Measurements from ENCODE around the gene NALCN. TPM values are rescaled to one million over a fixed set of nuclear protein-coding genes. Genes with fewer than 3 reads are reported as not detected.

Gene NALCN
- total and polyA plus RNA-seq, 2 donors (not counting 1 experiment from before 2014, with no cell fraction given) = not detected

DNA sequence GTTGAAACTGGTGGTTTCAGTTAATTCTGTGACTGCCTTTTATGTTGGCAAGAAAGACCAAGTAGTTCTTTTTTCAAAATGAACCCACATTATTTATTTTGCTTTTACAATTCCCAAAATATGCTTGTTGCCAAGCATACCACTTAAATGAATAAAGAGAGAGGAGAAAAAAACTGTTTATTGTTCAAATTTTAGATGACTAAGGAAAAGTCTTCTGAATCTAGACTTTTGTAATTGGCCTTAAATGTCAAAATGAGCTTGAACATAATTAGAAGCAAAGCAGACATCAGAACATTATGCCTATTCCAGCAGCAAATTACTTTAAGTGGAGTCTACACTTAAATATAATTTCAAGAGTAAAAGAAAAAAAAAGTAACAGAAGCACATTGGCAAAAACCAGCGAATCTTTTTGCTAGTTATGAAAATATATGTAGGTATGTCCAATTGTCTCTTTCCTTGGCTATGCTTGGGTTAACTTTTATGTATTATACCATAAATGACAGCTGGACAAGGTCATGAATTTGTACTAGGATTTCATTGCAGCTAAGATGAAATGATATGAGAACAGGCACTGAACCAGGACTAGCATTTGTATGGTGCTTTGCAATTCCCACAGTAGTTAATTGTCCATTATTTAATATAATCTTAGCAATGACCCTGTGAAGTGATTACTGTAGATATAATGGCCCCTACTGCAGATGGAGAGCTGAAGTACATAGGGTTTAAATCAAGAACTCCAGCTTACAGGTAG lies 211.9 kb downstream of the NALCN start:
- Histone ChIP-seq H3K4me3 (ENCODE audit: control extremely low read depth in 1 of 5, extremely low read depth in 1 of 5, insufficient read depth in 1 of 5, low read depth in 2 of 5, low read length in 4 of 5) (no peak overlapping the region), H3K9me3 (ENCODE audit: control extremely low read depth in 1 of 3, control insufficient read depth in 2 of 3, insufficient read depth in 1 of 3, low read length in 2 of 3) (peaks cover 0 to 6% (median 0%) of the 10 kb centered on the region in 3 donors), H3K36me3 (replicated peaks in 1 of 2; ENCODE audit: control extremely low read depth in 1 of 2, control insufficient read depth in 1 of 2, extremely low read depth in 1 of 2, insufficient read depth in 2 of 2, low read length in 1 of 2) (no peaks in the 10 kb centered on the region), H4K20me1 (ENCODE audit: control insufficient read depth, insufficient read depth, low read length, poor library complexity, severe bottlenecking) (no peaks in the 10 kb centered on the region), H3K9ac (ENCODE audit: low read length) (no peak overlapping the region), H3K4me1 (ENCODE audit: control insufficient read depth in 2 of 2, insufficient read depth in 2 of 2, low read length in 2 of 2) (no peaks in the 10 kb centered on the region), H3K27me3 (replicated peaks in 1 of 4; ENCODE audit: control extremely low read depth in 1 of 4, control insufficient read depth in 3 of 4, insufficient read depth in 4 of 4, low read length in 3 of 4) (no peaks in the 10 kb centered on the region), H3K79me2 (ENCODE audit: control insufficient read depth, insufficient read depth, low read length) (no peaks in the 10 kb centered on the region), H3K27ac (ENCODE audit: low read length in 2 of 2) (no peak overlapping the region), H2AFZ (ENCODE audit: insufficient read depth, low read depth, low read length, poor library complexity, severe bottlenecking) (no peak overlapping the region), H3K4me2 (replicated peaks; ENCODE audit: low read depth, low read length, poor library complexity, severe bottlenecking) (no peak overlapping the region)
- POLR2A ChIA-PET = no interaction called here
- intact Hi-C loops (cut with micrococcal nuclease) = no loop called here
- Mint-ChIP-seq H3K27me3 (no peaks in the 10 kb centered on the region), H3K4me1 (no peaks in the 10 kb centered on the region), H3K4me3 (no peak overlapping the region), H3K27ac (no peak overlapping the region), H3K9me3 (ENCODE audit: insufficient read depth) (no peaks in the 10 kb centered on the region)
- TF ChIP-seq CTCF (IDR thresholded peaks at IDR 0.05) = no peak
- CTCF ChIA-PET = no interaction called here
- DNase-seq (no peak), ATAC-seq (ENCODE audit: low read depth) (no peak)
- WGBS (ENCODE audit: insufficient coverage) = no CpG with 5 or more reads among the region's 1 CpG

DNA sequence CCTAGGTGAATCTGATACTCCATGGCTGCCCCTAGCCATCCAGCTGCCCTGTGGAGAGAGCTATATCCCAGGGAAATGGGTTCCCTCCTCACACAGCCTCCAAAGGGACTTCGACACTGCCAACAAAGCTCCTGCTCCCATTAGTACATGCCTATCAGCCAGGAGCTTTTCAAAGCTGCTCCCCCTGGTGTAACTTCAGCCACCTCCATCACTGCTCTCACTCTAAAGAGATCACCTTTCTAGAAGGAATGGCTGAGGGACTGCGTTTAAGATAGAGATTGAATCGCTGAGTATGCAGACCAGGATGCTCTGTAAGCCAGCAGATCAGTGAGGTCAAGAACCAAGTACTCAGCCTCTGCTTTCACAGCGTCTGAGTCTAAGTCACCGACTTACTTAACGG lies 213.7 kb downstream of the NALCN start:
- Histone ChIP-seq H3K27ac (ENCODE audit: low read length in 2 of 2) (no peak overlapping the region), H3K9me3 (ENCODE audit: control extremely low read depth in 1 of 3, control insufficient read depth in 2 of 3, insufficient read depth in 1 of 3, low read length in 2 of 3) (no peaks in the 10 kb centered on the region), H3K79me2 (ENCODE audit: control insufficient read depth, insufficient read depth, low read length) (no peaks in the 10 kb centered on the region), H3K4me2 (replicated peaks; ENCODE audit: low read depth, low read length, poor library complexity, severe bottlenecking) (no peak overlapping the region), H4K20me1 (ENCODE audit: control insufficient read depth, insufficient read depth, low read length, poor library complexity, severe bottlenecking) (no peaks in the 10 kb centered on the region), H3K4me1 (ENCODE audit: control insufficient read depth in 2 of 2, insufficient read depth in 2 of 2, low read length in 2 of 2) (no peaks in the 10 kb centered on the region), H3K27me3 (replicated peaks in 1 of 4; ENCODE audit: control extremely low read depth in 1 of 4, control insufficient read depth in 3 of 4, insufficient read depth in 4 of 4, low read length in 3 of 4) (no peaks in the 10 kb centered on the region), H3K4me3 (ENCODE audit: control extremely low read depth in 1 of 5, extremely low read depth in 1 of 5, insufficient read depth in 1 of 5, low read depth in 2 of 5, low read length in 4 of 5) (no peak overlapping the region), H3K9ac (ENCODE audit: low read length) (no peak overlapping the region), H2AFZ (ENCODE audit: insufficient read depth, low read depth, low read length, poor library complexity, severe bottlenecking) (no peak overlapping the region), H3K36me3 (replicated peaks in 1 of 2; ENCODE audit: control extremely low read depth in 1 of 2, control insufficient read depth in 1 of 2, extremely low read depth in 1 of 2, insufficient read depth in 2 of 2, low read length in 1 of 2) (no peaks in the 10 kb centered on the region)
- 62% methylated on average over 6 of the region's 6 CpGs for WGBS (ENCODE audit: insufficient coverage)
- Mint-ChIP-seq H3K27me3 (no peaks in the 10 kb centered on the region), H3K4me1 (no peaks in the 10 kb centered on the region), H3K4me3 (no peak overlapping the region), H3K27ac (no peak overlapping the region), H3K9me3 (ENCODE audit: insufficient read depth) (no peaks in the 10 kb centered on the region)
- intact Hi-C loops (cut with micrococcal nuclease) = no loop called here
- POLR2A ChIA-PET = no interaction called here
- DNase-seq = no peak
- ATAC-seq (ENCODE audit: low read depth) = no peak
- TF ChIP-seq CTCF (IDR thresholded peaks at IDR 0.05) (no peak), EZH2 (IDR thresholded peaks at IDR 0.05; ENCODE audit: borderline replicate concordance, insufficient read depth, low read depth, low read length, poor library complexity, severe bottlenecking) (no peak)
- CTCF ChIA-PET = no interaction called here

Data from B cell (primary cell).